ENCODE results near the gene TMEM222. TPM values are rescaled to one million over a fixed set of nuclear protein-coding genes. Genes with fewer than 3 reads are reported as not detected.

Gene TMEM222
- total RNA-seq, 2 donors from 2014 or later: 41.9 to 61.3 TPM

GRCh38 chr1:27359822-27360158 lies 37.8 kb downstream of the TMEM222 start:
- ATAC-seq (replicated peaks in 1 of 2): no peak
- Mint-ChIP-seq H3K27ac (no peak overlapping the region), H3K9me3 (no peaks in the 10 kb centered on the region), H3K4me3 (peak overlapping the region; percentile 70 to 76), H3K27me3 (ENCODE audit: low read depth) (peaks cover 6% of the 10 kb centered on the region), H3K36me3 (ENCODE audit: insufficient read depth in 2 of 2) (no peaks in the 10 kb centered on the region), H3K4me1 (ENCODE audit: low read depth) (peaks cover 31% of the 10 kb centered on the region)
- no peak for DNase-seq

GRCh38 chr1:27360159-27361043 lies 38.4 kb downstream of the TMEM222 start:
- Mint-ChIP-seq H3K4me1 (ENCODE audit: low read depth) (peaks cover 37% of the 10 kb centered on the region), H3K27ac (no peak overlapping the region), H3K9me3 (no peaks in the 10 kb centered on the region), H3K4me3 (peak overlapping the region; percentile 70 to 76), H3K36me3 (ENCODE audit: insufficient read depth in 2 of 2) (no peaks in the 10 kb centered on the region), H3K27me3 (ENCODE audit: low read depth) (peaks cover 6% of the 10 kb centered on the region)
- DNase-seq (peak; percentile 50 to 60), ATAC-seq (replicated peaks in 1 of 2) (peak; percentile 17 to 21)

- DNase-seq (no peak), ATAC-seq (replicated peaks in 1 of 2) (no peak)
- Mint-ChIP-seq H3K4me1 (ENCODE audit: low read depth) (peaks cover 43% of the 10 kb centered on the region), H3K27me3 (ENCODE audit: low read depth) (peaks cover 6% of the 10 kb centered on the region), H3K36me3 (ENCODE audit: insufficient read depth in 2 of 2) (no peaks in the 10 kb centered on the region), H3K27ac (no peak overlapping the region), H3K9me3 (no peaks in the 10 kb centered on the region), H3K4me3 (peak overlapping the region; percentile 70 to 76)
Observed at GRCh38 chr1:27361044-27361402, 39.1 kb downstream of the TMEM222 start.

- Mint-ChIP-seq H3K27me3 (ENCODE audit: low read depth) (peaks cover 6% of the 10 kb centered on the region), H3K4me1 (ENCODE audit: low read depth) (peaks cover 43% of the 10 kb centered on the region), H3K4me3 (peak overlapping the region in 1 of 2 donors; percentile 7), H3K27ac (no peak overlapping the region), H3K36me3 (ENCODE audit: insufficient read depth in 2 of 2) (no peaks in the 10 kb centered on the region), H3K9me3 (no peaks in the 10 kb centered on the region)
- no peak for ATAC-seq (replicated peaks in 1 of 2)
- no peak for DNase-seq
Observed at GRCh38 chr1:27361553-27361952, 39.6 kb downstream of the TMEM222 start.

GRCh38 chr1:27363766-27364695 lies 42.1 kb downstream of the TMEM222 start:
- Mint-ChIP-seq H3K4me3 (peak overlapping the region in 1 of 2 donors; percentile 4), H3K4me1 (ENCODE audit: low read depth) (peaks cover 35% of the 10 kb centered on the region), H3K27ac (no peak overlapping the region), H3K9me3 (no peaks in the 10 kb centered on the region), H3K27me3 (ENCODE audit: low read depth) (peaks cover 6% of the 10 kb centered on the region), H3K36me3 (ENCODE audit: insufficient read depth in 2 of 2) (no peaks in the 10 kb centered on the region)
- DNase-seq: no peak
- no peak for ATAC-seq (replicated peaks in 1 of 2)

- Mint-ChIP-seq H3K9me3 (no peaks in the 10 kb centered on the region), H3K4me3 (peak overlapping the region; percentile 95 to 96), H3K4me1 (ENCODE audit: low read depth) (peaks cover 35% of the 10 kb centered on the region), H3K36me3 (ENCODE audit: insufficient read depth in 2 of 2) (no peaks in the 10 kb centered on the region), H3K27me3 (ENCODE audit: low read depth) (peaks cover 3% of the 10 kb centered on the region), H3K27ac (no peak overlapping the region)
- ATAC-seq (replicated peaks in 1 of 2) (peak in 1 of 2 donors; percentile 37), DNase-seq (no peak)
Observed at GRCh38 chr1:27364696-27365371, 42.9 kb downstream of the TMEM222 start.

- ATAC-seq (replicated peaks in 1 of 2): peak; percentile 74 to 75
- H3K4me1 Mint-ChIP-seq (ENCODE audit: low read depth): peaks cover 34% of the 10 kb centered on the region
Observed at GRCh38 chr1:27365372-27366112, 43.6 kb downstream of the TMEM222 start.

DNA sequence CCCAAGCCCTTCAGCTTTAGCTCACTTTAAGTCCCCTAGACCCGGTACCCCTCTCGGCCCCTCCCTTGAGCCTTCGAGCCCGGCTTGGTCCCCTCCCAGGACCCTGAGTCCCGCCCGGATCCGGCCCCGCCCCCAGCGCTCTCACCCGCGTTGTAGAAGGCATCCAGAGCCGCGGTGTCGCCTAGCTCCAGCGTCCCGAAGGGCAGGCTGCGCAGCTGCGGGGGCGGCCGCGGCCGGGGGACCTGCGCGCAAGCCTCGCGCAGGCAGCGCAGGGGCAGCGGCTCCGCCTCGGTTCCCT lies 44.1 kb downstream of the TMEM222 start:
- Mint-ChIP-seq H3K27me3 (ENCODE audit: low read depth) (no peaks in the 10 kb centered on the region), H3K27ac (peak overlapping the region; percentile 68), H3K36me3 (ENCODE audit: insufficient read depth in 2 of 2) (no peaks in the 10 kb centered on the region), H3K4me3 (peak overlapping the region; percentile 95 to 96), H3K4me1 (ENCODE audit: low read depth) (peaks cover 34% of the 10 kb centered on the region), H3K9me3 (no peaks in the 10 kb centered on the region)
- ATAC-seq (replicated peaks in 1 of 2) (peak; percentile 79 to 83), DNase-seq (peak; percentile 89 to 92)

More at GRCh38 chr1:27365372-27366112, 43.6 kb downstream of the TMEM222 start:
- no peaks in the 10 kb centered on the region for H3K36me3 Mint-ChIP-seq (ENCODE audit: insufficient read depth in 2 of 2)
- DNase-seq: peak; percentile 75 to 78
- no peaks in the 10 kb centered on the region for H3K27me3 Mint-ChIP-seq (ENCODE audit: low read depth)
- H3K9me3 Mint-ChIP-seq: no peaks in the 10 kb centered on the region
- H3K27ac Mint-ChIP-seq: peak overlapping the region; percentile 68
- peak overlapping the region; percentile 95 to 96 for H3K4me3 Mint-ChIP-seq

DNA sequence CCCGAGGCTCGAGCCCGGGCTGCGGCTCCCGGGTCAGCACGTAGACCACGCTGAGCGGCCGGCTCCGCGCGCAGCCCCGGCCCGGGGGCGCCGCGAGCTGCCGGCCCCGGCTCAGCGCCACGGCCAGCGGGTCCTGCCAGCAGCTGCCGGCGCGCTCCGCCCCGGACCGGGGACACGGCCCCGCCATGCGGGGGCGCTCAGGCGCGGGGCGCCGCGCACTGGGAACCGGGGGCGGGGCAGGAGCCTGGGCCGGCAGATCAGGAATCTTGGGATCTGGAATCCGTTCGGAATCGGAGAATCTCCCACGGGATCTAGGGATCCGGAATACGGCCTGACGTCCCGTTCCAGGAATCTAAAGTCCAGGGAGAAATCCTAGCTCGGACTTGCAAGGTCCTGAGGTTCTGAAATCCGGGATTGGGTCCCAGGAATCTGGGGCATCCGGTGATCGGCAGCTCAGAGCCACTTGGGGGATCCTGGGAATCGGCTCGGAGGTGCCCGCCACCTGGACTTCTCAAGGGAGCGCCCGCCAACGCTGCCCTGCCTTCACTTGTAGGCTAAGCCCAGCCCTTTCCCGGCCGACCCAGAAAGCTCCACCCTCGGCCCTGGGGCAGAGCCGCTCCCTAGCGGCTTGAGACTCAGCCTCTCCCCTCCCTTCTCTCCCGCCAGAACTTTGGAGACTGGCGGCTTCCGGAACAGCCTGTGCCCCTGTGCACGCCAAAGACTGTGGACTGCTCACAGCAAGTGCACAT lies 44.6 kb downstream of the TMEM222 start, which contains the start of gene MAP3K6:
Gene MAP3K6 (minus strand): TSS at position 551 of the 749 bp plus-strand sequence. CDS start 364 bp downstream, at position 187.
- peak; percentile 64 to 73 for DNase-seq
- H3K9me3 Mint-ChIP-seq: no peaks in the 10 kb centered on the region
- no peaks in the 10 kb centered on the region for H3K36me3 Mint-ChIP-seq (ENCODE audit: insufficient read depth in 2 of 2)
- H3K27me3 Mint-ChIP-seq (ENCODE audit: low read depth): no peaks in the 10 kb centered on the region
- peaks cover 34% of the 10 kb centered on the region for H3K4me1 Mint-ChIP-seq (ENCODE audit: low read depth)
- peak; percentile 56 to 59 for ATAC-seq (replicated peaks in 1 of 2)
- peak within 1 kb of the TSS; percentile 68 for H3K27ac Mint-ChIP-seq
- peak within 1 kb of the TSS; percentile 95 to 96 for H3K4me3 Mint-ChIP-seq

- ATAC-seq (replicated peaks in 1 of 2): no peak
- H3K4me3 Mint-ChIP-seq: peak overlapping the region; percentile 77 to 78
- no peak overlapping the region for H3K27ac Mint-ChIP-seq
- no peaks in the 10 kb centered on the region for H3K27me3 Mint-ChIP-seq (ENCODE audit: low read depth)
- H3K4me1 Mint-ChIP-seq (ENCODE audit: low read depth): peaks cover 34% of the 10 kb centered on the region
- no peaks in the 10 kb centered on the region for H3K36me3 Mint-ChIP-seq (ENCODE audit: insufficient read depth in 2 of 2)
- H3K9me3 Mint-ChIP-seq: no peaks in the 10 kb centered on the region
- DNase-seq: no peak
Observed at GRCh38 chr1:27367160-27367650, 45.2 kb downstream of the TMEM222 start.

- no peaks in the 10 kb centered on the region for H3K36me3 Mint-ChIP-seq (ENCODE audit: insufficient read depth in 2 of 2)
- H3K27ac Mint-ChIP-seq: no peak overlapping the region
- no peak overlapping the region for H3K4me3 Mint-ChIP-seq
- no peaks in the 10 kb centered on the region for H3K27me3 Mint-ChIP-seq (ENCODE audit: low read depth)
- H3K9me3 Mint-ChIP-seq: no peaks in the 10 kb centered on the region
- peaks cover 34% of the 10 kb centered on the region for H3K4me1 Mint-ChIP-seq (ENCODE audit: low read depth)
- DNase-seq (no peak), ATAC-seq (replicated peaks in 1 of 2) (no peak)
Observed at GRCh38 chr1:27368869-27369582, 47.1 kb downstream of the TMEM222 start.

Data from activated T-cell treated with anti-CD3 and anti-CD28 coated beads, Interleukin-2, amount 50 U/mL, for 72 hours (primary cell).